Gastroesophageal sphincter (tissue), 4 donors: ENCODE measurements around the gene DCAF10. TPM values are rescaled to one million over a fixed set of nuclear protein-coding genes. Genes with fewer than 3 reads are reported as not detected.
A peak's percentile ranks its signal among the peaks of the same experiment; 100 is the strongest.
"Not testable (repeated sequence)": the region's sequence is repeated elsewhere in the genome, so short reads cannot be mapped to it uniquely, and the experiment has no call there.

ENCODE experiments used
- ATAC-seq: fragments of 150-250 bp; one replicate; pipeline ENCODE4 v1.9.1; 2016; ENCODE audit warnings: mild to moderate bottlenecking, moderate library complexity
- H3K27ac ChIP-seq, 4 donors: fragments of 200-600 bp; sonication (generic) in 3 of 4; 1 replicate in 3 of 4; 2 replicates in 1 of 4; pipeline ENCODE4 v1.5.1; 2016 to 2019
- H3K27me3 ChIP-seq: fragments of 200-600 bp; sonication (generic); one replicate; pipeline ENCODE4 v1.5.1; 2019
- H3K36me3 ChIP-seq, 2 donors: fragments of 200-600 bp; sonication (generic); one replicate each; pipeline ENCODE4 v1.5.1; 2019; ENCODE audit warnings: control low read depth in 1 of 2
- H3K4me1 ChIP-seq, 3 donors: fragments of 200-600 bp; sonication (generic); 1 replicate in 2 of 3; 2 replicates in 1 of 3; pipeline ENCODE4 v1.5.1; 2016 to 2019; ENCODE audit warnings: control low read depth in 2 of 3
- H3K4me3 ChIP-seq, 2 donors: fragments of 200-600 bp; sonication (generic); one replicate each; pipeline ENCODE4 v1.5.1; 2019; ENCODE audit warnings: mild to moderate bottlenecking in 1 of 2, moderate library complexity in 1 of 2
- H3K9me3 ChIP-seq, 3 donors: fragments of 200-600 bp; sonication (generic); one replicate each; pipeline ENCODE4 v1.5.1; 2017 to 2019; ENCODE audit warnings: control low read depth in 2 of 3
- CTCF ChIP-seq, 4 experiments: fragments of 200-600 bp in 2 of 4; fragments of 450-650 bp in 2 of 4; sonication (generic) in 1 of 4; IDR thresholded peaks; one replicate each; pipeline ENCODE4 v1.5.1; 2017 to 2019; ENCODE audit warnings: antibody characterized with exemption in 4 of 4, mild to moderate bottlenecking in 2 of 4, moderate library complexity in 2 of 4
- EP300 ChIP-seq: sonication (generic); formaldehyde crosslinking; IDR thresholded peaks from one replicate; pipeline ENCODE4 v1.6.1; 2017; ENCODE audit warnings: antibody characterized with exemption, mild to moderate bottlenecking
- POLR2A ChIP-seq, 2 donors: fragments of 450-650 bp; IDR thresholded peaks; one replicate each; pipeline ENCODE4 v1.6.1; 2017; ENCODE audit warnings: antibody characterized with exemption in 2 of 2, mild to moderate bottlenecking in 2 of 2, moderate library complexity in 1 of 2
- POLR2AphosphoS5 ChIP-seq: sonication (generic); formaldehyde crosslinking; IDR thresholded peaks from one replicate; pipeline ENCODE4 v1.6.1; 2017; ENCODE audit warnings: antibody characterized with exemption
- WGBS, 2 donors: methylation state at CpG; one replicate each; pipeline ENCODE4 v1.1.5; 2018; ENCODE audit warnings: low coverage in 1 of 2; 5-methylcytosine and 5-hydroxymethylcytosine counted together
- total RNA-seq, 4 donors: library from RNA; depleted of rRNA; stranded (reverse); fragments of >200 nt; gene quantifications; one replicate each; pipeline ENCODE4 v1.1.0, GENCODE V29; 2016

DCAF10 gene
- total RNA-seq, 4 donors from 2014 or later, result 20.6 to 37.4 (median 30.1) TPM

- no peak overlapping the region for H3K27ac ChIP-seq
- no peaks in the 10 kb centered on the region for H3K27me3 ChIP-seq
- no peaks in the 10 kb centered on the region for H3K9me3 ChIP-seq
- TF ChIP-seq EP300 (no peak), POLR2AphosphoS5 (no peak), POLR2A (IDR thresholded peaks at IDR 0.05) (no peak), CTCF (IDR thresholded peaks at IDR 0.05) (no peak)
- WGBS, 2 donors, result 100% methylated on average over 2 of the region's 2 CpGs; no CpG with 5 or more reads in 1 of the 2 donors
- H3K4me1 ChIP-seq, result no peaks in the 10 kb centered on the region
- ATAC-seq, result no peak
- H3K36me3 ChIP-seq, result peaks cover 0 to 11% of the 10 kb centered on the region in 2 donors
- H3K4me3 ChIP-seq, result no peak overlapping the region
Observed at GRCh38 chr9:37873955-37874354, 73.4 kb downstream of the DCAF10 start.

- Histone ChIP-seq H3K4me3 (no peak overlapping the region), H3K27me3 (no peaks in the 10 kb centered on the region), H3K4me1 (no peaks in the 10 kb centered on the region), H3K9me3 (no peaks in the 10 kb centered on the region), H3K27ac (no peak overlapping the region), H3K36me3 (peaks cover 0 to 35% of the 10 kb centered on the region in 2 donors)
- no peak for ATAC-seq
- TF ChIP-seq CTCF (IDR thresholded peaks at IDR 0.05), result no peak
- no peak for TF ChIP-seq POLR2A (IDR thresholded peaks at IDR 0.05)
- TF ChIP-seq POLR2AphosphoS5, result no peak
- no peak for TF ChIP-seq EP300
- WGBS, 2 donors, result 25 to 33% methylated on average over 1 of the region's 1 CpG
Observed at GRCh38 chr9:37876376-37876775, 75.8 kb downstream of the DCAF10 start.

GRCh38 chr9:37880916-37881479 is 80.4 kb downstream of the DCAF10 start:
- TF ChIP-seq POLR2AphosphoS5 (no peak), EP300 (no peak), CTCF (IDR thresholded peaks at IDR 0.05) (no peak), POLR2A (IDR thresholded peaks at IDR 0.05) (no peak)
- H3K4me3 ChIP-seq, result no peak overlapping the region
- WGBS, 2 donors, result 89 to 100% methylated on average over 1 to 2 of the region's 2 CpGs
- H3K27me3 ChIP-seq, result no peaks in the 10 kb centered on the region
- no peak for ATAC-seq
- H3K9me3 ChIP-seq, result no peaks in the 10 kb centered on the region
- H3K4me1 ChIP-seq, result no peaks in the 10 kb centered on the region
- no peak overlapping the region for H3K27ac ChIP-seq
- H3K36me3 ChIP-seq, result peaks cover 0 to 58% of the 10 kb centered on the region in 2 donors

- 81 to 82% methylated on average over 10 to 11 of the region's 11 CpGs for WGBS, 2 donors
- H3K9me3 ChIP-seq, H3K4me3 ChIP-seq, H3K4me1 ChIP-seq, H3K27ac ChIP-seq, H3K27me3 ChIP-seq, ATAC-seq: not testable (repeated sequence)
- peaks cover 0 to 57% of the 10 kb centered on the region in 2 donors for H3K36me3 ChIP-seq
- TF ChIP-seq POLR2AphosphoS5, result peak; percentile 31
Observed at GRCh38 chr9:37887977-37888583, 87.5 kb downstream of the DCAF10 start.

- TF ChIP-seq EP300 (no peak), CTCF (IDR thresholded peaks at IDR 0.05) (no peak), POLR2AphosphoS5 (no peak), POLR2A (IDR thresholded peaks at IDR 0.05) (no peak)
- no peak overlapping the region for H3K27ac ChIP-seq
- no peak for ATAC-seq
- no peaks in the 10 kb centered on the region for H3K4me1 ChIP-seq
- H3K27me3 ChIP-seq, result no peaks in the 10 kb centered on the region
- H3K4me3 ChIP-seq, result no peak overlapping the region
- peaks cover 0 to 69% of the 10 kb centered on the region in 2 donors for H3K36me3 ChIP-seq
- no peaks in the 10 kb centered on the region for H3K9me3 ChIP-seq
Observed at GRCh38 chr9:37889536-37889935, 88.9 kb downstream of the DCAF10 start.

GRCh38 chr9:37891042-37891441 is 90.4 kb downstream of the DCAF10 start:
- not testable (repeated sequence) for H3K4me3 ChIP-seq
- 83 to 86% methylated on average over 1 of the region's 17 CpGs for WGBS, 2 donors
- H3K36me3 ChIP-seq, result peaks cover 0 to 75% of the 10 kb centered on the region in 2 donors

More at GRCh38 chr9:37891042-37891441, 90.4 kb downstream of the DCAF10 start:
- not testable (repeated sequence) for ATAC-seq, H3K4me1 ChIP-seq, H3K27ac ChIP-seq, H3K9me3 ChIP-seq, H3K27me3 ChIP-seq
